Colonic mucosa (tissue), 4 donors: Measurements from ENCODE around the gene DGCR8. TPM values are rescaled to one million over a fixed set of nuclear protein-coding genes. Genes with fewer than 3 reads are reported as not detected.

Source experiments
- DNase-seq: peaks from one replicate; pipeline ENCODE4 v3.0.0-alpha.2; 2020
- H3K27ac ChIP-seq: fragments of 200-600 bp; one replicate; pipeline ENCODE4 v1.8.0; 2021
- H3K27me3 ChIP-seq: fragments of 200-600 bp; one replicate; pipeline ENCODE4 v1.8.0; 2021
- H3K36me3 ChIP-seq: fragments of 200-600 bp; one replicate; pipeline ENCODE4 v1.8.0; 2021
- H3K4me1 ChIP-seq: fragments of 200-600 bp; one replicate; pipeline ENCODE4 v1.8.0; 2021; ENCODE audit warnings: mild to moderate bottlenecking
- H3K4me3 ChIP-seq: fragments of 200-600 bp; one replicate; pipeline ENCODE4 v1.8.0; 2021
- H3K9ac ChIP-seq, 2 donors: one replicate each; pipeline ENCODE4 v1.7.0; 2013; ENCODE audit warnings: control low read depth in 2 of 2, low read depth in 2 of 2, low read length in 2 of 2
- H3K9me3 ChIP-seq: fragments of 200-600 bp; one replicate; pipeline ENCODE4 v1.8.0; 2021
- CTCF ChIP-seq: fragments of 200-600 bp; IDR thresholded peaks from one replicate; pipeline ENCODE4 v1.8.0; 2022; ENCODE audit warnings: antibody characterized with exemption, mild to moderate bottlenecking
- intact Hi-C: fragments of 100-400 bp; cut with DNase I; formaldehyde crosslinking; loops from one replicate; pipeline ENCODE4 v1.14.1; 2022
- total RNA-seq, 2 donors: library from RNA; stranded (reverse); fragmentation: NEBNext Ultra II Directional in 1 of 2; extraction: Animal tissue kit (Norgen Biotek cat#: 25700) in 1 of 2; gene quantifications; one replicate each; pipeline ENCODE4 v1.2.1, GENCODE V29; 2021
- donor health status: healthy.
- donor health status: DM: no; HTN: no; CAD: no.
- donor health status: DM: no; HTN: no; CAD: no.

DGCR8 gene
- total RNA-seq, 2 donors from 2014 or later: 21.1 to 52.7 TPM

- H3K36me3 ChIP-seq: no peaks in the 10 kb centered on the region
- intact Hi-C loops: no loop called here
- H3K4me3 ChIP-seq: no peak overlapping the region
- no peaks in the 10 kb centered on the region for H3K9me3 ChIP-seq
- TF ChIP-seq CTCF: no peak
- DNase-seq: no peak
- H3K9ac ChIP-seq: no peak overlapping the region
- no peaks in the 10 kb centered on the region for H3K27me3 ChIP-seq
- no peaks in the 10 kb centered on the region for H3K4me1 ChIP-seq
- no peak overlapping the region for H3K27ac ChIP-seq
Measured at GRCh38 chr22:20062043-20062765, 17.8 kb upstream of the DGCR8 start.

GRCh38 chr22:20062766-20063083, 17.3 kb upstream of the DGCR8 start:
- DNase-seq: no peak
- Histone ChIP-seq H3K36me3 (no peaks in the 10 kb centered on the region), H3K4me3 (no peak overlapping the region), H3K9ac (no peak overlapping the region), H3K9me3 (no peaks in the 10 kb centered on the region), H3K27me3 (no peaks in the 10 kb centered on the region), H3K27ac (no peak overlapping the region), H3K4me1 (no peaks in the 10 kb centered on the region)
- intact Hi-C loops: no loop called here
- TF ChIP-seq CTCF: no peak

- no peak overlapping the region for H3K4me3 ChIP-seq
- no peak for DNase-seq
- H3K27ac ChIP-seq: no peak overlapping the region
- no peak overlapping the region for H3K9ac ChIP-seq
- H3K9me3 ChIP-seq: no peaks in the 10 kb centered on the region
- no peaks in the 10 kb centered on the region for H3K36me3 ChIP-seq
- no peak for TF ChIP-seq CTCF
- H3K4me1 ChIP-seq: no peaks in the 10 kb centered on the region
- H3K27me3 ChIP-seq: no peaks in the 10 kb centered on the region
- intact Hi-C loops: no loop called here
Measured at GRCh38 chr22:20063271-20064139, 16.5 kb upstream of the DGCR8 start.

GRCh38 chr22:20064140-20064480, 15.9 kb upstream of the DGCR8 start:
- Histone ChIP-seq H3K27ac (no peak overlapping the region), H3K4me1 (no peaks in the 10 kb centered on the region), H3K9me3 (no peaks in the 10 kb centered on the region), H3K9ac (no peak overlapping the region), H3K36me3 (no peaks in the 10 kb centered on the region), H3K4me3 (no peak overlapping the region), H3K27me3 (no peaks in the 10 kb centered on the region)
- no peak for DNase-seq
- intact Hi-C loops: no loop called here
- TF ChIP-seq CTCF: no peak

GRCh38 chr22:20064545-20065262, 15.3 kb upstream of the DGCR8 start:
- TF ChIP-seq CTCF: no peak
- Histone ChIP-seq H3K27ac (no peak overlapping the region), H3K27me3 (no peaks in the 10 kb centered on the region), H3K9me3 (no peaks in the 10 kb centered on the region), H3K9ac (no peak overlapping the region), H3K36me3 (no peaks in the 10 kb centered on the region), H3K4me3 (no peak overlapping the region), H3K4me1 (no peaks in the 10 kb centered on the region)
- intact Hi-C loops: no loop called here
- no peak for DNase-seq
